Activated T-cell treated with anti-CD3 and anti-CD28 coated beads for 1 hour (primary cell): ENCODE measurements around the gene VTI1A.

Experiments
- DNase-seq: peaks from one replicate; pipeline ENCODE4 v3.0.0-alpha.2; 2020; ENCODE audit warnings: low read depth

Gene VTI1A

GRCh38 chr10:112679392-112679791 lies 232.4 kb downstream of the VTI1A start:
- no peak for DNase-seq

DNA sequence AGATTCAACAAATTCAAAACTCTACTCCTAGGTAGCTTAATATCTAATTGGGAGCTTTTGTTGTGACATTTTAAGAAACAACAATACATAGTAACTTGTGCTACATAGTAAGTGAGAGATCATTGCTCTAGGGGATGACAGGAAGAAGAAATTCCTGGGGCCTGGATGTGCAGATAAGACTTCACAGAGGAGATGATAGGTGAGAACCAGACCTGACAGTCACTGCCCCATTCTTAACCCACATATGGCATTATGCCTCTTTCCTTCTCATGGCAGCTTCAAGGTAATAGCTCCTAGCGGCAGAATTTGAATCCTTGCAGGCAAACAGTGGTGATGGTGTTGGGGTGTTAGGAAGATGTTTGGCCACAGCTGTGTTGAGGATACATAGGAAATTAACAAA lies 233.6 kb downstream of the VTI1A start:
- no peak for DNase-seq

DNA sequence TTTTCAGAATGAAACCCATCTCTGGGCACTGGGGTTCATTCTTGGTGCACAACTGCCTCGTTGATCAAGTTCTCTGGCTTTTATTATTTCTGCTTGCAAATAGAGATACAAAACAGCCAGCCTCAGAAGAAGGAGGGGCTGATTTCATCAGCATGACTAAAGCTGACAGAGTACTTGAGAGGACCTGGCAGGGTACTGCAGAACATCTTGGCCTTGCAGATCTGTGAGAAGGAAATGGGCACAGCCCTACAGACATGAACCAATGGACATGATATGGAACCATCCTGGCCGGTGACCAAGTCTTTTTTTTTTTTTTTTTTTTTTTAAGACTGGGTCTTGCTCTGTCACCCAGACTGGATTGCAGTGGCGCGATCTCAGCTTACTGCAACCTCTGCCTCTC lies 240.6 kb downstream of the VTI1A start:
- no peak for DNase-seq

DNA sequence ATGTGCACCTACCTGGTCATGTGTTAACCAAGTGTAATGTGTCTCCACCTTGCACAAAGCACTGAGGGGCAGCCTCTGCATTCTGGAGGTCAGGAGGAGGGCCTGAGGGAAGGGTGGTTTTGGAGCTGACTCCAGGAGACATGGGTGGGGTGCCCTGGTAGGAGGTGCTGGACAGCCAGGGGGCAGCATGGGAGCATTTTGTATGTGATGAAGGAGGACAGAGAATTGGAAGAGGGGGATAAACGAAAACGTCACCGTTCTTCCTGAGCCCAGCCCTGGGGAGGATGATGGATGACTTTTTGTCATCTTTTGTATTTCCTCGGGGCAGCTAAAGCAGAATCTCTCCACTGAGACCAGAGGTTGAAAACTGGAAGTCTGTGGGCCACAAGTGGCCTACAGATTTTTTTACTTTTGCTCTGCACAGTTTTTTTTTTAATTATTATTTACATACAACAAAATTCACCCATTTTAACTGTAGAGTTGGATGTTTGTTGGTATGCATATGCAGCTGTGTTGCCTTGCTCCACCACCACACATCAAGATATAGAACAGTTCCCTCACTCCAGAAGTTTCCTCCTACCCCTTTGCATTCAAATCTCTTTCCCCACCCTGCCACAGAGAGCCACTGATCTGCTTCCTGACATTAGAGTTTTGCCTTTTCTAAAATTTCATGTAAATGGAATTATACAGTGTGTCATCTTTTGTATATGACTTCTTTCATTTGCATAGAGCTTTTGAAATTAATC lies 242.5 kb downstream of the VTI1A start:
- no peak for DNase-seq

- DNase-seq = no peak
These were observed 248.5 kb downstream of the VTI1A start for GRCh38 chr10:112695539-112695938.

DNA sequence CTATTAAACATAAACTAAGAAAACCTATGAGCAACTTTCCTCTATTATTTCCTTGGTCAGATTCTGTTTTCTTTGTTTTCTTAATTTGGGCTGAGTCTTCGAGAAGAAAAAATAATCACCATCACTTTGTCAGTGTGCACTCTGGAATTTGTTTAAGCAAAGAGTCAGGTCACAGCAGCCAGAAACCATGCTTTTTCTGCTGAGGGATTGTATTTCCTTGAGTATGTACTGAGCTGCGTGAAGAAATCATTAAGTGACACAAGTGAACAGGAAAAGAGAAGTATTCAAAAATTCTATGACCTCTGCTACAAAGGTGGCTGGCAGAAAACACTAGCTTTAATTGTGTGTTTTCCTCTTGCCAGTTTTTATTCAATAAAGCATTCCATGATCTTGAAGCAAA lies 249.6 kb downstream of the VTI1A start:
- no peak for DNase-seq

GRCh38 chr10:112698133-112698817 lies 251.3 kb downstream of the VTI1A start:
- DNase-seq = no peak

DNA sequence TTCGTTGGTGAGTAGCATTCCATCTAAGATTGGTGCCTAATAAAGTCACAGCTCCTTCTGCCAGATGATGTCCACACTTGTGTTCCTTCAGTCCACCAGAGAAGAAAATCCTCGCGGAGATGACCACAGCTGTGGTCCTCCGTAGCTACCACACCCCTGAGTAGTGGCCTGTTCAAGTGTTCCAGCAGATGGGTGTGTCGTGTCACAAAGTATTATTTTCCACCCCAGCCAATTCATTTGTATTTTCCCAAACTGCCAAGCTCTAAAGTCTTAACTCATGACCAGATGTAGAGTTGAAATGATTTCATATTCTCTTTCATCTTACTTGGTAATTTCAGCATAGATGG lies 251.8 kb downstream of the VTI1A start:
- no peak for DNase-seq

- no peak for DNase-seq
These were observed 253.2 kb downstream of the VTI1A start for GRCh38 chr10:112700215-112700671.

DNA sequence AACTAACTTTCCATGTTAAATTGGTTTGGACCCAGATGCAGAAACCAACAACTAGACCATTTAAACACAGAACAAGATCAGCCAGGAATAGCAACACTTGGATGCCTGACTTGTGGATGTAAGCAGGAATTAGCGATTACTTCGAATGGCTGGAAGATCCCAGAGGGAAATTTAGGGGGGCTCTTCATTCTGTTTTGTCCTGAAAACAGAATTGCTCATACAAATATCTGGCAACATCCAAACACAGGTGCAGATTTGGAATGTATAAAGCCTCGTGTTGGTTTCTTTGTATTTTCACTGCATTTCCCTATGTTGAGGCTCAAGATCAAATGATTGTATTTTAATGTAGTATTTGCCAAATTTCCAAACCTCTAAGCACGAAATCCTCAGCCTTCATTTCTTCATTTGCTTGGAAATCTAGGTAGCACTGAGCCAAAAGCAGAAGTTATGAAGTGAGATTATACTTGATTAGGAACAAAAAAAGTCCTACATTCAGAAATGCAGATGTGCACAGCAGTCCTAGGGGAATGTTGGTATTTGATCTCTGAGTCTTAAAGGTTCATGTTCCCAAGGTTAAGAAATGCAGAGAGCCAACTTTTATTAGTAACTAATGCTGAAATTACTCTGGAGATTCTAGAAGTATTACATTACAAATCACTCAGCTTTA lies 254.3 kb downstream of the VTI1A start:
- DNase-seq = no peak

GRCh38 chr10:112701878-112702255 lies 254.9 kb downstream of the VTI1A start:
- no peak for DNase-seq

GRCh38 chr10:112706577-112706976 lies 259.6 kb downstream of the VTI1A start:
- DNase-seq = no peak

DNA sequence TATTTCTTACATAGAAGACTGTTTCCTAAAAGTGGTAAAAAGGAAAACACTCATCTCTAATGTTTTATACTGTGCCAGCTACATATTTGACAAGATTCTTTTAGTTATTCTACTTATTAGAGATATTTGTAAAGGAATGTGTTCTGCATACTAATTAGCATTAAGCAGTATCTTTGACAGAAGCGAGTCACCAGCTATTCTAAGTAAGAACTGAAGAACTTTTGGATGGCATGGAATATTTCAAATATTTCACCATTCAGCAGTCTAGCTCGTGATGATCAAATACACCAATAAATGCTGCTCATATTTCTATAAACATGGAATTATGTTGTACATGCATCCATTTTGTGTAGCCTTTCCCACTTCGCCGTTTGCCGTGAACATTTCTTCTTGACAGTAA lies 261.4 kb downstream of the VTI1A start:
- no peak for DNase-seq

GRCh38 chr10:112710528-112710927 lies 263.5 kb downstream of the VTI1A start:
- DNase-seq = no peak

- no peak for DNase-seq
These were observed 264.4 kb downstream of the VTI1A start for GRCh38 chr10:112711366-112711765.

- no peak for DNase-seq
These were observed 265.5 kb downstream of the VTI1A start for GRCh38 chr10:112712536-112712935.

DNA sequence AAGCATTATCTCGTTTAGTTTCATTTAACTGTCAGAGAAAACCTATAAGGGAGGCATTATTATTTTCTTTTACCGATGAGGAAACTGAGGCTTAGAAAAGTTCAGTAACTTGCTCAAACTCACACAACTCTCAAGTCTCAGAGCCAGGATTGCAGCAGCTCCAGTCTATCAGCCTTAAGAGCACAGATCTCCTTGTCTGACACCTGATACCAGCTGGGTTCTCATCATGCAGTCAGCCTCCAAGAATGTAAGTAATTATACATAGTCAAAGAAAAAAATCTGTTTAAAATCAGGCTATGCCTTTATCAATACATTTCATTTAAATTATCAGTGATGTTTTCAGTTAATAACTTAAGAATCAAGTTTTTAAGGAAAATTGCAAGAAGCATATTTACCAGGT lies 266.4 kb downstream of the VTI1A start:
- DNase-seq = no peak

- DNase-seq = no peak
These were observed 268.6 kb downstream of the VTI1A start for GRCh38 chr10:112715581-112715980.

GRCh38 chr10:112716076-112716475 lies 269.1 kb downstream of the VTI1A start:
- DNase-seq = no peak

DNA sequence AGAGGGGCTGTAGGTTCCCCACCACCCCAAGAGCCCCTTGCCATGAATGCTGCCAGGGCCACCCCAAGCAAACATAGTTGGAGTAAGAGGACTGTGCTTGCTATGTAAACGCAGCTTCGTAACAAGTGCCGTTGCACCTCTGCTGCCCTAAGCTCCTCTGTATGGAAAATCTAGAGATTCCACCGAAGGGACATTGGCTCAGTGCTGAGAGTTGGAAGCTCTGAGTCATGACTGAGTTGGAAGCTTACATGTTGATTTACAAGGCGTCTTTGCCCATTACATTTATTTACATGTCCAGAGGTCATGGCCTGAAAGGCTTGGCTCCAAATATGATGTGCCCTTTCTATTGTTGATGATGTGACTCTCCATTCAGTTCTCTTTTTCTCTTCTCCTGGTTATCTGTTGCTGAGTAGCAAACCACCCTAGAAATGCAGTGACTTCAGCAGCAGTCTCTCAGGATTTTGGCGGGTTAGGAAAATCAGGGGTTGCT lies 270.0 kb downstream of the VTI1A start:
- DNase-seq = no peak

DNA sequence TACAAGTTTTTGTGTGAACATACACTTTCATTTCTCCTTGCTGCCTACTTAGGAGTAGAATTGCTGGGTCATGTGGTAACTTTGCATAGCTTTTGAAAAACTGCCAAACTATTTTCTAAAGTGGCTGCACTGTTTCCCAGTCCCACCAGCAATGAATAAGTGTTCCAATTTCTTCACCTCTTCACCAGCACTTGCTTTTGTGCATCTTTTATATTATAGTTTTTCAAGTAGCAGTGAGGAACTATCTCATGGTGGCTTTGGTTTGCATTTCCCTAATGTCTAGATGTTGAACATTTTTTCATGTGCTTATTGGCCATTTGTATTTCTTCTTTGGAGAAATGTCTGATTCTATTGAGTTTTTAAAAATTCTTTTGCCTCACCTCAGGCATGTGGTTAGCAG lies 273.2 kb downstream of the VTI1A start:
- no peak for DNase-seq

GRCh38 chr10:112721080-112721698 lies 274.2 kb downstream of the VTI1A start:
- no peak for DNase-seq

DNA sequence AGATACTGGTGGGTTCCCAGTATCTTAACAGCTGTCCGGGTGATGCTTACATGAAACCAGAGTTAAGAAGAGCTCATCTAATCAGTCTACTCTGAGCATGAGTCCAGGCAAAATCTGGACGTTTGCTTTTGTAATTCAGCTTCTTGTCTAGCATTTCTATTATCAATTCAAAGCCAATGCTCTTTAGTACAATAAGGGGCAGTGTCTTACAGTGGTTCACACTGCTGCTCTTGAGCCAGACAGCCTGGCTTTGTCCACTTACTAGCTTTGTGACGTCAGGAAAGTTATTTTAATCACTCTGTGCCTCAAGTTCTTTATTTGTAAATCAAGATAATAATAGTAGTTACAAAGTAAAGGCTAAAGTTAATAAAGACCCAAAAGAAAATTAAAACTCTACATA lies 275.7 kb downstream of the VTI1A start:
- DNase-seq = no peak
